Measurements from ENCODE around the gene BCHE. TPM values are rescaled to one million over a fixed set of nuclear protein-coding genes. Genes with fewer than 3 reads are reported as not detected.

The BCHE gene
- total RNA-seq, 2 donors from 2014 or later = 1.6 to 5.4 TPM

- no peaks in the 10 kb centered on the region for H3K27me3 ChIP-seq
- no peaks in the 10 kb centered on the region for H3K9me3 ChIP-seq
- no peak for DNase-seq
- TF ChIP-seq CTCF (IDR thresholded peaks at IDR 0.05) = no peak
- H3K9ac ChIP-seq (ENCODE audit: low read depth in 2 of 2, low read length in 2 of 2) = no peak overlapping the region
- no peak overlapping the region for H3K27ac ChIP-seq
- H3K4me3 ChIP-seq = no peak overlapping the region
- no peaks in the 10 kb centered on the region for H3K36me3 ChIP-seq
- no peaks in the 10 kb centered on the region for H3K4me1 ChIP-seq
- intact Hi-C loops (cut with DNase I) = no loop called here
Measured at GRCh38 chr3:165803471-165803870, 33.8 kb downstream of the BCHE start.

GRCh38 chr3:165800970-165801369 is 36.3 kb downstream of the BCHE start:
- Histone ChIP-seq H3K4me3 (no peak overlapping the region), H3K4me1 (no peaks in the 10 kb centered on the region), H3K27me3 (no peaks in the 10 kb centered on the region), H3K36me3 (no peaks in the 10 kb centered on the region), H3K9ac (ENCODE audit: low read depth in 2 of 2, low read length in 2 of 2) (no peak overlapping the region), H3K27ac (no peak overlapping the region), H3K9me3 (no peaks in the 10 kb centered on the region)
- intact Hi-C loops (cut with DNase I) = no loop called here
- no peak for TF ChIP-seq CTCF (IDR thresholded peaks at IDR 0.05)
- DNase-seq = no peak

- H3K9ac ChIP-seq (ENCODE audit: low read depth in 2 of 2, low read length in 2 of 2) = no peak overlapping the region
- intact Hi-C loops (cut with DNase I) = no loop called here
- no peaks in the 10 kb centered on the region for H3K4me1 ChIP-seq
- no peak for DNase-seq
- H3K9me3 ChIP-seq = no peaks in the 10 kb centered on the region
- H3K4me3 ChIP-seq = no peak overlapping the region
- H3K27ac ChIP-seq = no peak overlapping the region
- TF ChIP-seq CTCF (IDR thresholded peaks at IDR 0.05) = no peak
- H3K27me3 ChIP-seq = no peaks in the 10 kb centered on the region
- H3K36me3 ChIP-seq = no peaks in the 10 kb centered on the region
Measured at GRCh38 chr3:165799026-165799425, 38.2 kb downstream of the BCHE start.

- no peaks in the 10 kb centered on the region for H3K4me1 ChIP-seq
- TF ChIP-seq CTCF (IDR thresholded peaks at IDR 0.05) = no peak
- no peak for DNase-seq
- no peaks in the 10 kb centered on the region for H3K36me3 ChIP-seq
- intact Hi-C loops (cut with DNase I) = no loop called here
- H3K9ac ChIP-seq (ENCODE audit: low read depth in 2 of 2, low read length in 2 of 2) = no peak overlapping the region
- no peak overlapping the region for H3K4me3 ChIP-seq
- no peak overlapping the region for H3K27ac ChIP-seq
- H3K27me3 ChIP-seq = no peaks in the 10 kb centered on the region
- no peaks in the 10 kb centered on the region for H3K9me3 ChIP-seq
Measured at GRCh38 chr3:165797551-165797950, 39.7 kb downstream of the BCHE start.

- DNase-seq = no peak
- H3K9ac ChIP-seq (ENCODE audit: low read depth in 2 of 2, low read length in 2 of 2) = no peak overlapping the region
- no peaks in the 10 kb centered on the region for H3K4me1 ChIP-seq
- intact Hi-C loops (cut with DNase I) = no loop called here
- H3K9me3 ChIP-seq = no peaks in the 10 kb centered on the region
- H3K36me3 ChIP-seq = no peaks in the 10 kb centered on the region
- H3K27me3 ChIP-seq = no peaks in the 10 kb centered on the region
- TF ChIP-seq CTCF (IDR thresholded peaks at IDR 0.05) = no peak
- no peak overlapping the region for H3K4me3 ChIP-seq
- no peak overlapping the region for H3K27ac ChIP-seq
Measured at GRCh38 chr3:165796701-165797100, 40.5 kb downstream of the BCHE start.

- H3K9me3 ChIP-seq = no peaks in the 10 kb centered on the region
- no peaks in the 10 kb centered on the region for H3K4me1 ChIP-seq
- H3K36me3 ChIP-seq = no peaks in the 10 kb centered on the region
- no peak overlapping the region for H3K27ac ChIP-seq
- no peaks in the 10 kb centered on the region for H3K27me3 ChIP-seq
- DNase-seq = no peak
- H3K9ac ChIP-seq (ENCODE audit: low read depth in 2 of 2, low read length in 2 of 2) = no peak overlapping the region
- intact Hi-C loops (cut with DNase I) = no loop called here
- no peak for TF ChIP-seq CTCF (IDR thresholded peaks at IDR 0.05)
- no peak overlapping the region for H3K4me3 ChIP-seq
Measured at GRCh38 chr3:165788531-165788930, 48.7 kb downstream of the BCHE start.
